Activated CD8-positive, alpha-beta memory T cell treated with anti-CD3 and anti-CD28 coated beads for 48 hours (primary cell): Measurements from ENCODE around the gene SGO1.
"Not testable (repeated sequence)": the region's sequence is repeated elsewhere in the genome, so short reads cannot be mapped to it uniquely, and the experiment has no call there.

Experiments used
- DNase-seq, 3 experiments: peaks; one replicate each; pipeline ENCODE4 v3.0.0-alpha.2; 2020; ENCODE audit warnings: low read depth in 2 of 3, low spot score in 2 of 3

Gene SGO1

DNA sequence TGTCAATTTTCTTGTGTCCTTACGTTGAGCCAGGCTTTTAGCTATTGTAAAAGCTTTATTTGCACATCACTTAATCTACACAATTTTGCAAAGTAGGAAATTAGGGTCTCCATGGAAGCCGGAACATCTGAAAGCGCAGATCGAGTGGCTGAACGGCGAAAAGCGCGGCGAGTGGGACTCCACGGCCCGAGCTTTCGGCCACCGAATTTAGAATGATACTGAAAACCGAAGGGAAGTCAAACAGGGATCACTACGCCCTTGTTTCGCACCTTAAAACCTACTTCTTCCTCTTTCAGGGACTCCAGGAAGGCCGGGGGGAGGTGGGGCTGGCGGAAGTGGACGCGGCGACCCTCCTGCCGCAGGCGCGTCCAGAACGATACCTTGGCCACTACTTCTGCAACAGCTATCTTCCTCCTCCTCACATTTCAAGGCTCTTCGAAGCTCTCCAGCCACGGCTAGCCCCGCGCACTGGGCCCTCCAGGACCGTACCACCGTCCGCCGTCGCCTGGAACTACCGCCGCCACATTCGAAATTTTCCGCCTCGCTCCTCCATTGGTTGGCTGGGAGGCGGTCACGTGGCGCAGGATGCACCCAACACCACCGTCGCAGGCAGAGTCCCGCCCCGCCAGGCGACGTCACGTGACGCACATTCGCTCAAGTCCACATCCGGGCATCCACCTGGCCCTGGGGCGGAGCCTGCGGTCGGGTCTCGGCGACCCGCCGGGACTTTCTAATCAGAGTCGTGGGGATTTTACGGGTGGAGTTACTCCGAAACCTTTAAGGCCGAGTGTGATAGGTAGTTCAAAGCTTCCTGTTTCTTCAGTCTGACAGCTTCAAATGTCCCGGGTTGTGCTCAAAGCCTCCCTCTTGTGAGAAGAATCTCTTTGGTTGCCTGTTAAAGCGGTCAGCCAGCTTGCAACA is at the start of gene SGO1:
Gene SGO1 (minus strand): TSS at position 528 of the 921 bp plus-strand sequence. CDS start 2,179 bp downstream, outside the sequence.
- peak; percentile 94 to 98 (median 96) for DNase-seq

DNA sequence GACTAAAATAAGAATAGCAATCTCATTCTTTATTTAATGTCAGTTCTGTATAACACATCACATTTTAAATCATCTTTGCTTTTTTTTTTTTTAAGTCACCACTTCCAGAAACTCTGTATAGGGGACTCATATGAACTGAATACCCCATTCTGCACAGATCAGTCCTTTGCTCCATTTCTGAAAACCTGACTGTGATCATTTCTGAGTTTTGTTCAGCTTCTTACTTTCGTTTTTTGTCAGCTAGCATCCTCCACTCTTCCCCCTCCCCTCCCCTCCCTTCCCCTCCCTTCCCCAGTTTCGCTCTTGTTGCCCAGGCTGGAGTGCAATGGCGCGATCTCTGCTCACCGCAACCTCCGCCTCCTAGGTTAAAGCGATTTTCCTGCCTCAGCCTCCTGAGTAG is 49.8 kb upstream of the SGO1 start:
- no peak for DNase-seq

DNA sequence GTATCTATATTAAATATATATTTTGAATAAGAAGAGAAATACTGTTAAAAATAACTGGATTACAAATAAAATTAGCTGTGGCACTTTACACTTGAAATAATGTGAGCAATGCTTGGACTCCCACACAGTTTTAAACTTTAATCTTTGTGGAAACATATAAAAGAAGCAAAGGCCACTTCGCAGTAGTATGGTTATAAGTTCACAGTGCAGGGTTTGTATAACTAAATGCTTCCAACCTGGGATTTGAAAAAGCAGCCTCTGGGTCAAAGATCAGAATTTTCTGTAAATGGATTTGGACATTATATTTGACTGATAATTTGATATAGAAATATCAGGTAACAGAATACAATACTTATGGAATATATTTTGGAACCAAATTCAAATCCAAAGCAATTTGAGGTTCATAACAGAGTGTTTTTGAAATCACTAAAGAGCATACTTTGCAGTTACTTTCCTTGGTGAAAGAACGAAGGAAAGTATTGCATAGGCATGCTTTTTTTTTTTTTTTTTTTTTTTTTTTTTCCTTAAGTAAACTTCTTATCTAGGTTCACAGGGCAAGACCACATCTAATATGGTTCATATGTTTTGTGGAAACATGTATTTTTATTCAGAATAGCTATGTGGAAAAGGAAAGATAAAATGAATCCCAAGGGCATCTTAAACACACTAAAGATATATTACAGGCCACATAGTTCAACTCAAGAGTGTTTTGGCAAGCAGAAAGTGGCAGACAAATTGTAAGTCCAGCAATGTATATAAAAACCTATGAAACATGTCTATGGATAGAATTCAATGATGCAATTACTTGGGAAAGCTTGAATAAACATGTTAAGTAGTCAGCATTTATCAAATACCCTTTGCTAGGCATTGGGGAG is 47.1 kb upstream of the SGO1 start:
- no peak for DNase-seq

DNA sequence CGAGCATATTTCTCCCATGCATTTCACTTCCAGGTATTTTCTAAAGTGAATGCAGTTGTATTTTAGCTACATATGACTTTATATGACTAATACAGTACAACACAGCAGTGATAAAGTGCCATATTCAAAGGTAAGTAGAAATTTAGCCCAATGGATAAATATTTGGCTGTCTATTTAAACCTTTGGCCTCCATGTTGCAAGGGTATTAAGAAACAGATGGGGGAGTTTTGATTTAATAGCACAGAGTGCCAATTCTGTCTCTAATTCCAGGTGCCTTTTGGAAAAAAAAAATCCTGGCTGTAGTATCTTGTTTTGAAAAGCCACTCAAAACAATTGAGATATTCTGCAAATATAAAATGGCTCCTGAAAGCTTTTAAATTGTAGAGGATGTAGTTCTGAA is 44.9 kb upstream of the SGO1 start:
- no peak for DNase-seq

DNA sequence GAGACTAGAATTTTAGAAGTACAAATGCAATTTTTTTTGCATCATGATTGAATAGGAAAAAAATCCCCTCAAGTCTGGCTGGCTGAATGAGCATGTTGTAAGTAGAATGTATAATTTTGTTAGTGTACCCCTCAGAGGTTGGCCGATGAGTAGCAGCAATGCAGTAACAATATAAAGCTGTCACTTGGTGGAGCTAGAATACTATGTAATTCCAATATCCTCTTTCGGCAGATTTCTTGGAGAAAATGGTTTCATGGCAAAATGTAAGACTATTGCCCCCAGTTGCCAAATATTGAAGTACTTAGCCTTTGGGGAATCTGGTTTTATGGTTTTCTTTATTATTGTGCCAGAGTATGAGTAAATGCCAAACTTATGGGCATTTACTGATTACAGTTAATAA is 39.8 kb upstream of the SGO1 start:
- DNase-seq = no peak

DNA sequence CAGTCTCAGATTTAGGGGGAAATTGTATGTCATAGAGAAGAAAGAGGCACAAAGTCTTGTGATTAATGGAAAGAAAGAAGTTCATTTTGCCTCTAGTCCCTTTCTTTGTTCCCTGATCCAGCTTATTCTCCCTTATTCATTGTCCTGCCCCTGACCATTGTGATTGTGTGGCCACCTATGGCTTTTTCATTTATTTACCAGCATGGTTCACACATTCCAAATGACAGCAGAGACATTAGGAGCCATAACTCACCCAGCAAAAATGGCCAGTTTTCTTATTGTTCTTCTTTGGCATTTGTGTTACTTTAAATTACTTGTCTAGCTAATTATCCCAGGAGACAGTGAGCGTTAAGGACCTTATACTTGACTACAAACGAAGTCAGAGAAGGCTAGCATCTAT is 36.3 kb upstream of the SGO1 start:
- no peak for DNase-seq

DNA sequence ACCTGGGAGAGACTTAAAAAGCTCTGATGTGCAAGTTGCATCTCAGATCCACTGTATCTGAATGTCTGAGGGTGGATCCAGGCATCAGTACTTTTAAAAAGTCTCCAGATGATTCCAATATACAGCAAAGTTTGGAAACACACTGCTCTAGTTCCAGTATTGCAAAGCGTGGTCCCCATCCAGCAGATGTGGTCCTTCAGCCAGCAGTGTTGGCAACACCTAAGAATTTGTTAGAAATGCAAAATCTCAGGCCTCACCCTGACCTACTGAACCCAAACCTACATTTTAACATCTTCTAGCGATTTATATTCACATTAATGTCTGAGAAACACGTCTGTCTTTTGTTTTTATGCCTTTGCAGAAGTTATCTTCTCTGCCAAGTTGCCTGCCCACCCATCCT is 32.2 kb upstream of the SGO1 start:
- DNase-seq = no peak

DNA sequence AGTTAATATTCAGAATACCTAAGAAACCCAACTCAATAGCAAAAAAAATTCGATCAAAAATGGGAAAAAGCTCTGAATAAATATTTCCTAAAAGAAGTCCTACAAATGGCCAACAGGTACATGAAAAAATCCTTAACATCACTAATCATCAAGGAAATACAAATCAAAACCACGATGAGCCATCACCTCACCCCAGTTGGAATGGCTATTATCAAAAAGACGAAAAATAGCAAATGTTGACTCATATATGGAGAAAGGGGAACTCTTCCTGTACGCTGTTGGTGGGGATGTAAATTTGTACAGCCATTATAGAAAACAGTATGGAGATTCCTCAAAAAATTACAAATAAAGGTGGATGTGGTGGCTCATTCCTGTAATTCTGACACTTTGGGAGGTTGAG is 29.6 kb upstream of the SGO1 start:
- no peak for DNase-seq

DNA sequence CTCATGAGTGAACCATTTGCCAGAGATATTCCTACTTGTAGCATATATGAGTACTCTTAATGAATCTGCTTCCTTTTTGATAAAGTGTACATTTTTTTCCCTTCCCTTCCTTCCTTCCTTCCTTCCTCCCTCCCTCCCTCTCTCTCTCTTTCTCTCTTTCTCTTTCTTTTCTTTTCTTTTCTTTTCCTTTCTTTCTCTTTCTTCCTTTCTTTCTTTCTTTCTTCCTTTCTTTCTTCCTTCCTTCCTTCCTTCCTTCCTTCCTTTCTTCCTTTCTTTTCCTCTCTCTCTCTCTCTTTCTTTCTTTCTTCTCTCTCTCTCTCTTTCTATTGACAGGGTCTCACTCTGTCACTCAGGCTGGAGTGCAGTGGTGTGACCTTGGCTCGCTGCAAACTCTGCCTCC is 27.5 kb upstream of the SGO1 start:
- not testable (repeated sequence) for DNase-seq

DNA sequence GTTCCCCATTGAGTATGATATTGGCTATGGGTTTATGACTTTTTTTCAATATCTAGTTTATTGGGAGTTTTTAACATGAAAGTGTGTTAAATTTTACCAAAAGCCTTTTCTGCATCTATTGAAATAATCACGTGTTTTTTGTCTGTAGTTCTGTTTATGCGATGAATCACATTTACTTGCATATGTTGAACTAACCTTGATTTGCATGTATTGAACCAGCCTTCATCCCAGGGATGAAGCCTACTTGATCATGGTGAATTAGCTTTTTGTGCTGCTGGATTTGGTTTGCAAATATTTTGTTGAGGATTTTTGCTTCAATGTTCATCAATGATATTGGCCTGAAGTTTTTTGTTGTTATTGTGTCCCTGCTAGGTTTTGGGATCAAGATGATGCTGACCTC is 21.9 kb upstream of the SGO1 start:
- not testable (repeated sequence) for DNase-seq

DNA sequence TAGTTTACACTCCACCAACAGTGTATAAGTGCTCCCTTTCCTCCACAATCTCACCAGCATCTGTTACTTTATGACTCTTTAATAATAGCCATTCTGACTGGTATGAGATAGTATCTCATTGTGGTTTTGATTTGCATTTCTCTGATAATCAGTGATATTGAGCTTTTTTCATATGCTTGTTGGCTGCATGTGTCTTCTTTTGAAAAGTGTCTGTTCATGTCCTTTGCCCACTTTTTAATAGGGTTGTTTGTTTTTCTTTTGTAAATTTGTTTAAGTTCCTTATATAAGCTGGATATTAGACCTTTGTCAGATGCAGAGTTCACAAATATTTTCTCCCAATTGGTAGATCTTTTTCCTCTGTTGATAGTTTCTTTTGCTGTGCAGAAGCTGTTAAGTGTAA is 19.9 kb upstream of the SGO1 start:
- DNase-seq = not testable (repeated sequence)

DNA sequence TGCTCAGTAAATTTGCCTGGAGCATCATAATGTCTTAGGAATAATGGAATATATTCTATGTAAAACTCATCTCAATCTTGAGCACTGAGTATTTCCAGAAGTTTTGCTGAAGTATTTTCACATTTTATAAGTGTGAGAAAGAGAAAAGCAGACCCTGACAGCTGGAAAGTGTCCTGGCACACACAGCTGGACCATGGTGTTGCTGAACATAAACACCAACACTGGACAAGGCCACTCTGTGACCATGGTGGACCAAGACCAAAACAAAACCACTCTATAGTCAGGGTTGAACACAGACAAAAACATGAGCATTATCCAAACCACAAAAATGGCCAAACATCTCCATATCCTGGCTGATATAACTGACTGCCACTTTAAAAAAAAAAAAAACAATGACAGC is 15.1 kb upstream of the SGO1 start:
- DNase-seq = no peak

DNA sequence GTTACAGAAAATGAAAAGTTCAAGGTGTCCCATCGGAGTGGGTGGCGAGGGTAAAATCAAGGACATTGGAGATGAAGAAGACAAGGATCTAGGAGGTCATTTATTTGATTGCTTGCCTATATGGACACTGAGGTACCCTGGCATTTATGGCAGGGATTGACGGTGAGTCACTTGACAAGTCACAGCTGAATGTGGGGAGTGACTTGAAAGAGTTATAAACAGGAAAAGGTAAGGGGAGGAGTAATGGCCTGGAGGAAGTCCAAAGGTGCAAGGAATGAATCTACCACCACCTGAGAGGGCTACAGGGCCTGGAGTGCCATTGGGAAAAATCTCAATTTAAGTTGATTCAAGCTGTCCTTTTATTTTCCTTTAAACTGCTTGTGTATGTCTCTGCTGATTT is 11.8 kb upstream of the SGO1 start:
- DNase-seq = no peak

DNA sequence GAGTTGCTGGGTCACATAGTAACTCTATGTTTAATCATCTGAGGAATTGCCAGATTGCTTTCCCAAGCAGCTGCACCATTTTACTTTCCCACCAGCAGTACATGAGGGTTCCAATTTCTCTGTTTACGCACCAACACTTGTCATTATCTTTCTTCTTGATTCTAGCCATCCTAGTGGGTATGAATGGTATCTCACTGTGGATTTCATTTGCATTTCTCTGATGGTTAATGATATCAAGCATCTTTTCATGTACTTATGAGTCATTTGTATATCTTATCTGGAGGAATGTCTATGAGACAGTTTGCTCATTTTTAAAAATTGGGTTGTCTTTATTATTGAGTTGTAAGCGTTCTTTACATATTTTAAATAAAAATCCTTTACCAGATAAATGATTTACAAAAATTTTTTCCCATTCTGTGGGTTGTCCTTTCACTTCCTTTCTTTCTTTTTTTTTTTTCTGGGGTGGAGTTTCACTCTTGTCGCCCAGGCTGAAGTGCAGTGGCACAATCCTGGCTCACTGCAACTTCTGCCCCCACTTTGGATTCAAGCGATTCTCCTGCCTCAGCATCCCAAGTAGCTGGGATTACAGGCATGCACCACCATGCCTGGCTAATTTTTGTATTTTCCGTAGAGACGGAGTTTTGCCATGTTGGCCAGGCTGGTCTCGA is 8.9 kb upstream of the SGO1 start:
- DNase-seq = no peak

DNA sequence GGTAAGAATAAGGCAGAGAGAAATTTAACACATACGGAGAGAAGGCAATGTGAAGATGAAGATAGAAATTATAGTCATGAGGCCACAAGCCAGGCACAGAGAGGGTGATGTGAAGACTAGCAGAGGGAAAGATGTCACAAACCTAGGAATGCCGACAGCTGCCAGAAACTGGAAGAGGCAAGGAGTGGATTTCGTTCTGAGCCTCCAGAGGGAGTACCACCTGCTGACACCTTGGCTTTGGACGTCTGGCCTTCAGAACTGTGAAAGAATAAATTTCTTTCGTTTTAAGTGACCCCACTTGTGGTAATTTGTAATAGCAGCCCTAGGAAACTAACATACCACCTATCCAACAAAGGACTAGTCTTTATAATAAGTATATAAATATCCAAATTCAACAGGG is 5.0 kb upstream of the SGO1 start:
- DNase-seq = no peak

DNA sequence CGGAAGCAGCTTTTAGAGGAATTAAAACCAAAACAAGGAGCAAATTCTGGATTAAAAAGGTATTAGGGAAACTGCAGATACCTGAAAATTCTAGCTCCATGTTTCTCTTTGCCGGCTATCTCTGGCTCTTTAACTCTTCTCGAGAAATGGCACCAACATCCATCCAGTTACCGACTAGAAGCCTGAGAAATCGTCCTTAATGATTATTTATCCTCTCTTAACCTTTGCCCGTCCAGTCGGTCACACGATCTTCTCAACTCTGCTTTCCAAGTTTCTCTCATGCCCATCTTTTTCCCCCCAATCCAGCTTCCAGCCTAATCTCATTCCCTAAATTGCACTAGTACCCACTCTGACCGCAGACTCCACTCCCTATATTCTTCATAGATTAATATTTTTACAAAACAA is 596 bp upstream of the SGO1 start:
- no peak for DNase-seq

DNA sequence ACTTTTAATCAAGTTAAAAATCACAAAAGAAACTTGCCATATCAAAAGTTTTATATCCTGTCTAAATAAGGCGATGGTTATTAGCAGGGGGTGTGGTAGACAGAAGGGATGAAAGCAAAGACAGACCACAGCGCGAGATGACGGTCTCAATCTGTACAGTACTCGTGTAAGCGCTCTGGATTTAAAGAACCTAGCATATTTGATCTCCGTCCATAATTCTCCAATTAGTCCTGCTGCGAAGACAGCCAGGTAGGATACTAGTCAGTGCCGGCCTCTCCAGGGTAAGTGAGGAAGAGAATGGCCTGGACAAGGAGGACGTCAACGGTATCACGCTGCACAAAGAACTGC is 701 bp downstream of the SGO1 start:
- DNase-seq = no peak

DNA sequence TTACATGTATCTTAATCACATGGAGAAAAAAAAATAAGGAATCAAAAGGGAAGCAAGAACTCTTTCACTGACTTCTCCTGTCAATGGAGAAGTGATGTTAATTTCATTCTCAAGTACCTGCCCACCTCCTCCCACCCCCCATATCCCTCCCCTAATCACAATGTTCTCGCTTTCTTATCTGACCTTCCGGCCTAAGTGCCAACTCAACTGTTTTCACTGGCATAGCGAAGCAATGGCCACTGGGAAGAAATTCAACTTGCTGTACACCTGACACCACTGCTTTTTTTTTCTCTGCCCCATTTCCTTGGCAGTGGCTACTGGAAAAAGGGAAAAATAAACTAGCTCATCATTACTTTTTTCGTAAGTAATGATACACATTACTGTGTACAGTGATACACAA is 3.8 kb downstream of the SGO1 start:
- no peak for DNase-seq

DNA sequence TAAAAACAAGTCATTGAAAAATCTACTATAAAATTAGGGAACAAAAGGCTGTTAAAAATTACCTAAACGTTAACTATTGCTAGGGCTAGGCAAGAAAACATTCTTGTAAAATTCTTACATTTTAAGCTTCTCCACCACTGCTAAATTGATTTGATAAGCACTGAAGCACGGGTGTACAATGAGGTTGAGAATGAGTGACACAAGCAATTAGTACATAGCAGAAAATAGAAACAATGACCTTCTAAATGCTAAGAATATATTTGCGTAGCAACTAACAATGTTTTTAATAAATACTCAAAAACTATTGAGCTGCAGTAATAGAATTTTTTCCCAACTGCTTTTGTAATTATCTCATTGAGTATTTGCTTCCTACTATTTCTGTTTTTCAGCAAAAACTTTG is 4.7 kb downstream of the SGO1 start:
- no peak for DNase-seq

DNA sequence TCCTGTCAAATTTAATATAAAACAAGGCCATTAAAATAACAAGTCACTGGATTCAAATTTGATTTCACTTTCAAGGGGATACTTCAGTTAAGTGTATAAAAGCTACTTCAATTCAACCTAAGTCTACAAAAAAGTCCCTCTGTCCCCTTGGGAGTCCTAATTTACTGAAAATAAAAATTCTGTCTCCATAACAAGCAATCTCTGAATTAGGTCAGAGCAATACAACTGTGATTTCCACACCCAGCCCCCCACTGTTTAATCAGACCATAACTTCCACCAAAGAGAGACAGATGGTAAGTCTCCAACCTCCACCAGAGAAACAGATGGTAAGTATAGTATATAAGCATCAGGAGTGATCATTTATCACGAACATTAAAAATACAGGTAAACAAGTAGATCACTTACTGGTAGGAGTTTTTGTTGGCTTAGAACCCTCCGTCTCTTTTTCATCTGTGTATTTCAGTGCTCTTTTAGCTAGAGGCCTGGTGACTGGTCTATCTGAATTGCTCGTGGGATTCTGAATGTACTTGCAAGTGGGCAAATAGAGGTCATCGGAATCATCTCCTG is 12.1 kb downstream of the SGO1 start:
- DNase-seq = no peak

DNA sequence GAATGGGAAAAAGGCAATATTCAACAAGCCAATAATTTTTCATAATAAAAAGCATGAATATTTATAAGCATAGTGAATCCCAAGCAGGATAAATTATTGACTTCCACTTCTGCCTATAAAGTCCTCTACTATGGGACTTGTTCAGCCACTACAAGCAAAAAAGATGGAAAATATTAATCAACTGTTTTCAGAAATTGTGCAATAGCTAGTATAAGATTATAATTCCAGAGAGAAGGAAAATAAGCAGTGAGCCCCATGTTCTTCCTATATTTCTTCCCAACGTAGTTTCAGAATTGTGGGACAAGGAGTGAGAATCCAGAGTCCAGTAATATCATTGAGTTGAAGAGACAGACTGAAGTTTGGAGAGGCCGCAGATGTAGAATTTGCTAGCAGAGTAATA is 24.3 kb downstream of the SGO1 start:
- DNase-seq = no peak
